Spleen (tissue), 11 donors: ENCODE data around the gene CD79B. TPM values are rescaled to one million over a fixed set of nuclear protein-coding genes. Genes with fewer than 3 reads are reported as not detected.
A peak's percentile ranks its signal among the peaks of the same experiment; 100 is the strongest.

Experiments
- DNase-seq: peaks from one replicate; pipeline ENCODE4 v3.0.0-alpha.2; 2020
- H3K27ac ChIP-seq, 8 donors: fragments of 200-600 bp; sonication (generic) in 7 of 8; 1 replicate in 4 of 8; 2 replicates in 4 of 8; pipeline versions ENCODE4 v1.5.0 to v1.8.0; 2016 to 2021; ENCODE audit warnings: inconsistent platforms in 4 of 8, mild to moderate bottlenecking in 4 of 8, moderate library complexity in 1 of 8
- H3K27me3 ChIP-seq, 7 donors: fragments of 200-600 bp; sonication (generic) in 6 of 7; replicated peaks in 1 of 7; 1 replicate in 4 of 7; 2 replicates in 3 of 7; pipeline versions ENCODE4 v1.5.0 to v1.8.0; 2016 to 2021; ENCODE audit warnings: inconsistent platforms in 3 of 7, mild to moderate bottlenecking in 1 of 7
- H3K36me3 ChIP-seq, 6 donors: fragments of 200-600 bp; sonication (generic) in 5 of 6; 1 replicate in 4 of 6; 2 replicates in 2 of 6; pipeline versions ENCODE4 v1.5.0 to v1.8.0; 2016 to 2021; ENCODE audit warnings: inconsistent platforms in 2 of 6
- H3K4me1 ChIP-seq, 6 donors: fragments of 200-600 bp; sonication (generic) in 5 of 6; 1 replicate in 3 of 6; 2 replicates in 3 of 6; pipeline versions ENCODE4 v1.5.0 to v1.8.0; 2016 to 2021; ENCODE audit warnings: inconsistent platforms in 3 of 6
- H3K4me3 ChIP-seq, 8 donors: fragments of 200-600 bp; sonication (generic) in 7 of 8; 1 replicate in 4 of 8; 2 replicates in 4 of 8; pipeline versions ENCODE4 v1.5.0 to v1.8.0; 2016 to 2021; ENCODE audit warnings: inconsistent platforms in 4 of 8, mild to moderate bottlenecking in 4 of 8, moderate library complexity in 2 of 8
- H3K9me3 ChIP-seq, 8 donors: fragments of 200-600 bp; sonication (generic) in 7 of 8; 1 replicate in 4 of 8; 2 replicates in 4 of 8; pipeline versions ENCODE4 v1.5.0 to v1.8.0; 2016 to 2021; ENCODE audit warnings: inconsistent platforms in 4 of 8
- CTCF ChIP-seq, 11 experiments: fragments of 200-600 bp in 7 of 11; fragments of 450-650 bp in 4 of 11; sonication (generic) in 4 of 11; IDR thresholded peaks in 8 of 11; conservative IDR thresholded peaks in 3 of 11; 1 replicate in 7 of 11; 2 replicates in 4 of 11; pipeline versions ENCODE4 v1.4.0 to v1.8.0; 2016 to 2021; ENCODE audit warnings: antibody characterized with exemption in 11 of 11, inconsistent platforms in 4 of 11, mild to moderate bottlenecking in 1 of 11
- POLR2A ChIP-seq, 3 donors: fragments of 450-650 bp; IDR thresholded peaks; one replicate each; pipeline ENCODE4 v1.5.1; 2017; ENCODE audit warnings: antibody characterized with exemption in 3 of 3, mild to moderate bottlenecking in 1 of 3
- POLR2AphosphoS5 ChIP-seq, 3 donors: sonication (generic); formaldehyde crosslinking; IDR thresholded peaks; one replicate each; pipeline ENCODE4 v1.5.1; 2017; ENCODE audit warnings: antibody characterized with exemption in 3 of 3
- WGBS, 5 donors: extraction: QIAGEN DNeasy Blood & Tissue Kit in 3 of 5; methylation state at CpG; one replicate each; pipeline versions ENCODE4 v1.1.5 to v1.1.7; 2013 to 2018; 5-methylcytosine and 5-hydroxymethylcytosine counted together
- intact Hi-C: fragments of 100-400 bp; cut with DNase I; formaldehyde crosslinking; loops from one replicate; pipeline ENCODE4 v1.15.0; 2023; ENCODE audit warnings: low total_unique reads
- polyA plus RNA-seq, 3 donors: library from polyadenylated mRNA; stranded (reverse); fragments of 200-250 nt; gene quantifications; one replicate each; pipeline ENCODE4 v1.2.1, GENCODE V29; 2013
- total RNA-seq, 7 donors: library from RNA; depleted of rRNA in 3 of 7; stranded (reverse); fragments of >200 nt in 3 of 7; fragmentation: NEBNext Ultra II Directional in 4 of 7; extraction: Animal tissue kit (Norgen Biotek cat#: 25700) in 4 of 7; gene quantifications; one replicate each; pipeline versions ENCODE4 v1.1.0 to v1.2.1, GENCODE V29; 2016 to 2021
- donor health status: healthy with polysubstance abuse.
- donor health status: DM: no; HTN: no; CAD: no; lungs with moderate emphysema.
- donor health status: DM: no; HTN: no; CAD: no.
- donor health status: Bipolar disorder and iron deficiency.
- donor health status: healthy.
- donor health status: DM: no; HTN: no; CAD: no.
- donor health status: DM: yes; HTN: yes; CAD: no.

The CD79B gene
- total and polyA plus RNA-seq, 10 donors, result 149 to 659 (median 208) TPM

GRCh38 chr17:63944736-63945499, 12.8 kb upstream of the CD79B start:
- no peaks in the 10 kb centered on the region for H3K9me3 ChIP-seq
- no peaks in the 10 kb centered on the region for H3K27me3 ChIP-seq
- WGBS, 5 donors, result 84 to 93% (median 91%) methylated on average over 22 to 24 of the region's 24 CpGs
- intact Hi-C loops, result no loop called here
- H3K27ac ChIP-seq, result peak overlapping the region in 4 of 8 donors; percentile 76 to 84 (median 80)
- no peak overlapping the region for H3K4me3 ChIP-seq
- TF ChIP-seq POLR2AphosphoS5 (IDR thresholded peaks at IDR 0.05) (no peak), POLR2A (IDR thresholded peaks at IDR 0.05) (no peak), CTCF (IDR thresholded peaks at IDR 0.05 in 8 of 11, conservative IDR thresholded peaks at IDR 0.05 in 3 of 11) (no peak)
- no peaks in the 10 kb centered on the region for H3K36me3 ChIP-seq
- peaks cover 10 to 55% (median 28%) of the 10 kb centered on the region in 6 donors for H3K4me1 ChIP-seq
- DNase-seq, result peak; percentile 79

GRCh38 chr17:63943745-63944144, 11.6 kb upstream of the CD79B start:
- intact Hi-C loops, result no loop called here
- no peak for DNase-seq
- Histone ChIP-seq H3K36me3 (no peaks in the 10 kb centered on the region), H3K27me3 (no peaks in the 10 kb centered on the region), H3K9me3 (no peaks in the 10 kb centered on the region), H3K4me1 (peaks cover 10 to 57% (median 37%) of the 10 kb centered on the region in 6 donors), H3K4me3 (no peak overlapping the region), H3K27ac (no peak overlapping the region)
- TF ChIP-seq CTCF (IDR thresholded peaks at IDR 0.05 in 8 of 11, conservative IDR thresholded peaks at IDR 0.05 in 3 of 11) (peak in 1 of 11 experiments; percentile 20), POLR2AphosphoS5 (IDR thresholded peaks at IDR 0.05) (no peak)
- WGBS, 5 donors, result 84 to 95% (median 89%) methylated on average over 9 of the region's 9 CpGs

GRCh38 chr17:63942309-63942985, 10.3 kb upstream of the CD79B start:
- Histone ChIP-seq H3K4me3 (no peak overlapping the region), H3K27ac (no peak overlapping the region)
- DNase-seq, result peak; percentile 64

More at GRCh38 chr17:63942309-63942985, 10.3 kb upstream of the CD79B start:
- Histone ChIP-seq H3K36me3 (no peaks in the 10 kb centered on the region), H3K9me3 (no peaks in the 10 kb centered on the region), H3K27me3 (no peaks in the 10 kb centered on the region), H3K4me1 (peaks cover 10 to 56% (median 36%) of the 10 kb centered on the region in 6 donors)
- intact Hi-C loops, result no loop called here
- no peak for TF ChIP-seq POLR2A (IDR thresholded peaks at IDR 0.05)
- no peak for TF ChIP-seq POLR2AphosphoS5 (IDR thresholded peaks at IDR 0.05)
- no peak for TF ChIP-seq CTCF (IDR thresholded peaks at IDR 0.05 in 8 of 11, conservative IDR thresholded peaks at IDR 0.05 in 3 of 11)
- WGBS, 5 donors, result 90 to 97% (median 94%) methylated on average over 17 to 21 of the region's 21 CpGs
